Mesothelial cell of epicardium (in vitro differentiated cells): ENCODE measurements around the gene SCFD2. TPM values are rescaled to one million over a fixed set of nuclear protein-coding genes. Genes with fewer than 3 reads are reported as not detected.

Source experiments
- DNase-seq, 2 experiments: peaks; one replicate each; pipeline ENCODE4 v3.0.0; 2021; ENCODE audit warnings: low spot score in 2 of 2; ENCODE audit not compliant: unreplicated experiment in 2 of 2
- H3K27ac Mint-ChIP-seq: 2 replicates; pipeline ENCODE4 v1.8.0; 2021; ENCODE audit warnings: mixed read lengths
- H3K27me3 Mint-ChIP-seq: 2 replicates; pipeline ENCODE4 v1.8.0; 2021; ENCODE audit warnings: low read depth, mixed read lengths
- H3K36me3 Mint-ChIP-seq: 2 replicates; pipeline ENCODE4 v1.8.0; 2021; ENCODE audit warnings: mixed read lengths
- H3K4me1 Mint-ChIP-seq: 2 replicates; pipeline ENCODE4 v1.8.0; 2021; ENCODE audit warnings: mixed read lengths
- H3K4me3 Mint-ChIP-seq: 2 replicates; pipeline ENCODE4 v1.8.0; 2021; ENCODE audit warnings: mild to moderate bottlenecking, moderate library complexity, mixed read lengths
- H3K9me3 Mint-ChIP-seq: 2 replicates; pipeline ENCODE4 v1.8.0; 2021; ENCODE audit warnings: mixed read lengths
- CTCF ChIP-seq: fragments of 200-600 bp; sonication (generic); IDR thresholded peaks from one replicate; pipeline ENCODE4 v1.5.0; 2021; ENCODE audit warnings: antibody characterized with exemption; ENCODE audit not compliant: unreplicated experiment
- total RNA-seq: library from RNA; stranded (reverse); gene quantifications from 3 replicates; pipeline ENCODE4 v1.2.1, GENCODE V29; 2021

Gene SCFD2
- total RNA-seq, 1 donor from 2014 or later: 15.6 TPM

GRCh38 chr4:52957835-52958631 is 407.8 kb downstream of the SCFD2 start:
- Mint-ChIP-seq H3K4me3 (no peak overlapping the region), H3K4me1 (peaks cover 59% of the 10 kb centered on the region), H3K27me3 (no peaks in the 10 kb centered on the region), H3K9me3 (no peaks in the 10 kb centered on the region), H3K27ac (peak overlapping the region; percentile 72), H3K36me3 (no peaks in the 10 kb centered on the region)
- TF ChIP-seq CTCF: no peak
- DNase-seq: no peak

DNA sequence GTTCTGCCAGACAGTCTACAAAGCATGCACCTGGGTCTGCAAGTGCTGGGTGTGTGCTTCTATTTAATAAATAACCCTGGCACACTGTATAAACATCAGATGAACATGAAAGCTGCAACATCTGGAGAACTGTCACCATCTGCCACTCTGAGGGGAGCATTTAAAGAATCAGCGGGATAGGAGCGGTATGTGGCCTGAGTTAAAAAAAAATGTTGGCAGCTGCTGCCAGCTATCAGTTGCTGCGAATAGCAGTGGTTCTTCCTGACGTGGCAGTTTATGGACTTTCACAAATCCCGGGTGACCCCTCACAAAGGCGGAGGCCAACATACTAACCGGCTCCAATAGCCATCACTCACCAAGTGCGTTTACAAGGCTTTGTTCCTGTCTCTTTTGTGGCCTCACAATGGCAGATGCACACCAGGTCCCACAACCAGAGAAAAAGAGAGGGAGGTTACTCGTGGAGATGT is 408.6 kb downstream of the SCFD2 start:
- Mint-ChIP-seq H3K9me3 (no peaks in the 10 kb centered on the region), H3K36me3 (no peaks in the 10 kb centered on the region), H3K4me3 (no peak overlapping the region), H3K27me3 (no peaks in the 10 kb centered on the region), H3K4me1 (peaks cover 60% of the 10 kb centered on the region), H3K27ac (peak overlapping the region; percentile 72)
- DNase-seq: no peak
- no peak for TF ChIP-seq CTCF

DNA sequence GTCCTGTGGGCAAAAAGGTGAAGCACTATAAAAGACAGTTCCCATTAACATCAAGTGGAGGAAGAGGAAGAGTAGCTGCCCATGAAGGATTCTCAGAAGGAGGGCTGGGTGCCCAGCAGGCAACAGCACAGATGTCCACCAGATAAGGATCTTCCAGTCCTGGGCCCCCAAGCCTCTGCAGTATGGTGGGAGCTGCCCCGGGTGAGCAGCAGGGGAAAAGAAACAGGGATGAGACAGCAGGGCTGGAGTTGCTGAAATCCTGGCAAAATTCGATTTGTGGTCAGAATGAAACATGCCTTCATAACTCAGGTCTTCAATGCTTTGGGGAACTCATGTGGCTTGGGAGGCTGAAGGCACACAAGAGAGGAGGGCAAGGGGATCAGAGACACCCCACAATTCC is 409.2 kb downstream of the SCFD2 start:
- TF ChIP-seq CTCF: no peak
- Mint-ChIP-seq H3K4me3 (no peak overlapping the region), H3K27ac (peak overlapping the region; percentile 72), H3K9me3 (no peaks in the 10 kb centered on the region), H3K36me3 (no peaks in the 10 kb centered on the region), H3K27me3 (no peaks in the 10 kb centered on the region), H3K4me1 (peaks cover 66% of the 10 kb centered on the region)
- no peak for DNase-seq

DNA sequence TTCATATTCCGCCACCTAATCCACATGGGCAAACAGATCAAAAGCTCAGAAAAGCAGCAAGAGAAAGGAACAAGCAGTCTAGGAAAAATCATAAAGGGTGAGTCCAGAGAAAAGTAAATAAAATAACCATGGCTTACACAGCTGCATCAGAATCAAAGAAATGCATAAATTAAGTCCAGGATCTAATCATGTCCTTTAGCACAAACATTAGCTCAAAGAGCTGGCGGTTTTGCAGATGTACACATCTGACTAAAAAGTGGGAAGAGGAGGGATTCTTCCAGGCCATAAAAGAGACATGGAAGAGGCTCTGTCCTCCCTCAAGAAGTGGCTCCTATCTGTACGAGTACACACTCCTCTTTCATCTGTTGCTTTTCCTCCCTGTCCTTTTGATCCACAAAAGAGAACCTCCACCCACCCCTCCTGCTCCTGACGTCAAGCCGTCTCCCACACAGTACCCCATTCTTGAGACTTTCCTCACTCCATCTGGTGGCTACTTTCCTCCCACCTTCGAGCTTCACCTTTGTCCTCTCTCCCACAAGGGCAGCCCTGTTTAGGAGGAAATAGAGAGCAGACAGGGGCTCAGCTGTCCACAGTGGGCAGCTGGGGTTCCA is 411.2 kb downstream of the SCFD2 start:
- Mint-ChIP-seq H3K27ac (peak overlapping the region; percentile 58), H3K9me3 (peaks cover 3% of the 10 kb centered on the region), H3K27me3 (no peaks in the 10 kb centered on the region), H3K4me1 (peaks cover 72% of the 10 kb centered on the region), H3K4me3 (no peak overlapping the region), H3K36me3 (peaks cover 3% of the 10 kb centered on the region)
- no peak for TF ChIP-seq CTCF
- no peak for DNase-seq

GRCh38 chr4:52952540-52952939 is 413.3 kb downstream of the SCFD2 start:
- peaks cover 3% of the 10 kb centered on the region for H3K36me3 Mint-ChIP-seq
- H3K9me3 Mint-ChIP-seq: peaks cover 3% of the 10 kb centered on the region
- H3K27me3 Mint-ChIP-seq: no peaks in the 10 kb centered on the region
- H3K4me3 Mint-ChIP-seq: no peak overlapping the region
- H3K4me1 Mint-ChIP-seq: peaks cover 69% of the 10 kb centered on the region
- no peak for TF ChIP-seq CTCF
- peak overlapping the region; percentile 75 for H3K27ac Mint-ChIP-seq
- no peak for DNase-seq
